Activated T-cell treated with anti-CD3 and anti-CD28 coated beads, Interleukin-2, amount 50 U/mL, for 4 hours (primary cell): ENCODE results near the gene ARNT2. TPM values are rescaled to one million over a fixed set of nuclear protein-coding genes. Genes with fewer than 3 reads are reported as not detected.
"Not testable (repeated sequence)": the region's sequence is repeated elsewhere in the genome, so short reads cannot be mapped to it uniquely, and the experiment has no call there.

Experiments used
- ATAC-seq, 2 donors: fragments of 200-7000 bp; cut with Tn5 transposase; one replicate each; pipeline ENCODE4 v1.10.0; 2021
- DNase-seq: peaks from one replicate; pipeline ENCODE4 v3.0.0-alpha.2; 2020
- H3K27me3 Mint-ChIP-seq: one replicate; pipeline ENCODE4 v1.8.0; 2021; ENCODE audit warnings: low read depth, mixed read lengths
- H3K36me3 Mint-ChIP-seq: one replicate; pipeline ENCODE4 v1.8.0; 2022; ENCODE audit warnings: mixed read lengths; ENCODE audit not compliant: insufficient read depth
- H3K4me1 Mint-ChIP-seq: one replicate; pipeline ENCODE4 v1.8.0; 2021; ENCODE audit warnings: low read depth, mixed read lengths
- H3K4me3 Mint-ChIP-seq: one replicate; pipeline ENCODE4 v1.8.0; 2021; ENCODE audit warnings: mild to moderate bottlenecking, moderate library complexity, mixed read lengths
- H3K9me3 Mint-ChIP-seq: one replicate; pipeline ENCODE4 v1.8.0; 2021; ENCODE audit warnings: mixed read lengths
- total RNA-seq, 3 donors: library from RNA; stranded (reverse); gene quantifications; one replicate each; pipeline ENCODE4 v1.2.1, GENCODE V29; 2021

ARNT2 gene
- total RNA-seq, 3 donors from 2014 or later, result 0.11 to 0.15 TPM; not detected in 1

DNA sequence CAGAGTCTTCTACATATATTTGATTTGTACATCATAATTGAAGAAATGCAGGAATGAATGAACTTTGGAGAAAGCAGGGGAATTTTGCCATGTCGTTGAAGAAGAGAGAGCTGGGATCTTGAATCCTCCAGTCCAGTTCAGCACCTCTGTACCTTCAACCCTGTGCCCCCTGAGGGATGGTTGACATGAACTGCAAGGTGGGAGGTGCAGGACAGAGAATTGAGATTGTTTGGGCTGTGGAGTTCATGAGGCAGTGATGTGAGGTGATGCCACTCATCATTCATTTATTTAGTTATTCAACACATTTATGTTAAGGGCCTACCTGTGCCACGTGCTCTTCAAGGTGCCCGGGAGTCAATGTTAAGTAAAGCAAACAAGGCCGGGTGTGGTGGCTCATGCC, 104.6 kb downstream of the ARNT2 start:
- Mint-ChIP-seq H3K4me1 (no peaks in the 10 kb centered on the region), H3K36me3 (no peaks in the 10 kb centered on the region), H3K27me3 (peaks cover 5% of the 10 kb centered on the region)

DNA sequence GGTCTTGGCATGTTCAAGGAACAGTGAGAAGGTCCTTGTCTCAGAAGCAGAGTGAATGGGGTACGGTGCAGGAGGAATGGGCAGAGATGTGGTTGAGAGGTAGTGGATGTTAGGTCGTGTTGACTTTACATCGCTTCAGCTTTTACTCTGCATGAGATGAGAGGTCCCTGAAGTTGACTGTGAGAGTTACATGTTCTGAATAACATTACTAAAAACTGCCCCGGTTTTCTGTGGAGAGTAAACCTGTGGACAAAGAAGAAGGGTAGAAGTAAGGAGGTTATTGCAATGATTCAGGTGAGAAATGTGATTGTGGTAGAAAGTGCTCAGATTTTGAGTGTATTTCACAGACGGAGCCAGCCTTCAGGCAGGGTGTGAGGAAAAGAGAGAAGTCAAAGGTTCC, 105.6 kb downstream of the ARNT2 start:
- Mint-ChIP-seq H3K4me3 (no peak overlapping the region), H3K4me1 (no peaks in the 10 kb centered on the region), H3K9me3 (no peaks in the 10 kb centered on the region), H3K27me3 (peaks cover 4% of the 10 kb centered on the region), H3K36me3 (no peaks in the 10 kb centered on the region)
- ATAC-seq (peak; percentile 55 to 72), DNase-seq (no peak)

More for the DNA sequence above, 104.6 kb downstream of the ARNT2 start:
- H3K4me3 Mint-ChIP-seq, result no peak overlapping the region
- DNase-seq (no peak), ATAC-seq (no peak)
- H3K9me3 Mint-ChIP-seq, result no peaks in the 10 kb centered on the region

DNA sequence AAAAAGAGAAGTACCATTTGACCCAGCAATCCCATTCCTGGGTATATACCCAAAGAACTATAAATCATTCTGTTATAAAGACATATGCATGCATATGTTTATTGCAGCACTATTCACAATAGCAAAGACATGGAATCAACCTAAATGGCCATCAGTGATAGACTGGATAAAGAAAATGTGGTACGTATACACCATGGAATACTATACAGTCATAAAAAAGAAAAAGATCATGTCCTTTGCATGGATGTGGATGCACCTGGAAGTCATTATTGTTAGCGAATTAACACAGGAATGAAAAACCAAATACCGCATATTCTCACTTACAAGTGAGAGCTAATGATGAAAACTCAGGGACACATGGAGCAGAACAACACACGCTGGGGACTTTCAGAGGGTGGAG, 106.8 kb downstream of the ARNT2 start:
- not testable (repeated sequence) for H3K4me3 Mint-ChIP-seq, H3K4me1 Mint-ChIP-seq

DNA sequence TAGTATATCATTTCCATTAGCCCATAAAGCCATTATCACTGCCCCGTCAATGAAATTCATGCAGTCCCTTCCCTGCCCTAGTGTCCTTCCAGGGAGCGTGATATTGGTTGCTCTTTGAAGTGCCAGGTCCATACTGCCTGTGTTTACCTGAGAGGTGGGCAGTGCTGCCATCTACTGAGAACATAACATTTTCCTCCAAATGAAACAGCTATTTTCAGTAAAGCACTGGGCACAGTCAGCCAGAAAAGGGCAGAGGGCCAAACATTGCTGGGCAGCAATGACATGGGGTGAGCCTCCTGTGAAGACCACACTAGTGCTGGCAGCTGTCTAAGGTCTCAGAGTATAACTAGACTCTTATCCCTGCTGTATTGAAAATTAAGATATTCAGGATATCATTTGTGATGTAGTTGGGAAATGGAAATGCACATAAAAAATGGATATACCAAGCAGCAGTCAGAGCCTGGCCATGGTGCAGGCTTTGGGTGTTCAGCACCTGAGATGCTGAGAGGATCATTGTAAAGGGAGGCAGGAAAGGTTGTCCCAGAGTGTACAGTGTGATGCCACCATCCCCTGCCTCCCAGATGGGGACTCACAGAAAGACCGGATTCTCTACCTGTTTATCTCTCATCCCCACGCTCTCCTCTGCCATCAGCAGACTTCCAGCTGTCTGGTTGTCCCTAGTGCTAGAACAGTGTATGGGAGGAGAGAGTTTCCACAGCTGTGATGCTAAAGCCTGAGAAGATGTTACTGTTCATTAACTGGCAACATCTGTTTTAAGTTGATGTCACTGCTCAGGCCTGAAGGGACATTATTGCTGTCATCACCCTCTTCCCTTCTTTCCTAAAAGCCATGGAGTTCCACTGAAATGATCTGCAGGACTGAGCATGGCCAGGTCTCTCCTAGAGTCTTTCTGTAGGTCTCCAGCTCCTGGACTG, 108.8 kb downstream of the ARNT2 start:
- ATAC-seq, result no peak
- Mint-ChIP-seq H3K4me3 (no peak overlapping the region), H3K4me1 (no peaks in the 10 kb centered on the region), H3K27me3 (peaks cover 4% of the 10 kb centered on the region), H3K9me3 (peaks cover 23% of the 10 kb centered on the region), H3K36me3 (no peaks in the 10 kb centered on the region)
- DNase-seq, result no peak

More for the DNA sequence above, 106.8 kb downstream of the ARNT2 start:
- H3K9me3 Mint-ChIP-seq, H3K27me3 Mint-ChIP-seq, H3K36me3 Mint-ChIP-seq, ATAC-seq, DNase-seq: not testable (repeated sequence)

DNA sequence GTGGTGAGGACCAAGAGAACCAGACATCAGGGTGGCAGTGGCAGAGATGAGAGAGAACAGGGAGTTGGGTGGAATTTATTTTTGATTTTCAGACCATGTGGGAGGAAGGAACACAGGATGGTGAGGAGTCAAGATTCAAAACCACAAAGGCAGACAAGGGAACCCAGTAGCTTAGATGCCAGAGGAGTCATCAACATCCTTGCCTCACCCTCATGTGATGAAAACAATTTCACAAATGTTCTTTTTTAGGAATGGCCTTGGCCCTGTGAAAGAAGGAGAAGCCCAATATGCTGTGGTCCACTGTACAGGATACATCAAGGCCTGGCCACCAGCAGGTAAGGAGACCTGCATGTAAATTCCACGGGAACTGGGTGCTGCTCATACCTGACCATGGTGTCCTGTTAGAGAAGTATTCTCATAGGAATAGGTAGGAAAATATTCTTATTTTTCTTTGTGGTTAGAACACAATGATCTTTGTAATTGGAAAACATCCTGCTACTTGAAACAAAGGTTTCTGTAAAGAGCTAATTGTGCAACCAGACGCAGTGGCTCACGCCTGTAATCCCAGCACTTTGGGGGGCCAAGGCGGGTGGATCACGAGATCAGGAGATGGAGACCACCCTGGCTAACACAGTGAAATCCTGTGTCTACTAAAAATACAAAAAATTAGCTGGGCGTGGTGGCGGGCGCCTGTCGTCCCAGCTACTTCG, 110.0 kb downstream of the ARNT2 start:
- peaks cover 4% of the 10 kb centered on the region for H3K27me3 Mint-ChIP-seq
- H3K9me3 Mint-ChIP-seq, result peaks cover 23% of the 10 kb centered on the region
- H3K36me3 Mint-ChIP-seq, result no peaks in the 10 kb centered on the region
- DNase-seq (no peak), ATAC-seq (no peak)
- H3K4me3 Mint-ChIP-seq, result no peak overlapping the region
- H3K4me1 Mint-ChIP-seq, result no peaks in the 10 kb centered on the region

DNA sequence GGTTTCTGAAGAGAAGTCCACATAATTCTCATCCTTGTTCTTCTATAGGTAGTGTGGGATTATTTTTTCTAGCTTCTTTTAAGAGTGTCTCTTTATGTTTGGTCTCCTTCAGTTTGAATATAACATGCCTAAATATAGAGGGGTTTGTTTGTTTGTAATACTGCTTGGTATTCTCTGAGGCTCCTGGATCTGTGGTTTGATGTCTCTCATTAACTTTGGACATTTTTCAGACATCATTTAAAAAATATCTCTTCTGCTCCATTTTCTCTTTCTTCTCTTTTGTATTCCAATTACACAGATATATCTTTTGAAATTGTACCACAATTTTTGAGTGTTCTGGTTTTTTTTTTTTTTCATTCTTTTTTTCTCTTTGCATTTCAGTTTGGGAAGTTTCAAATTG, 113.1 kb downstream of the ARNT2 start:
- ATAC-seq (no peak), DNase-seq (no peak)
- Mint-ChIP-seq H3K27me3 (peaks cover 6% of the 10 kb centered on the region), H3K9me3 (peaks cover 23% of the 10 kb centered on the region), H3K4me3 (no peak overlapping the region), H3K4me1 (no peaks in the 10 kb centered on the region), H3K36me3 (no peaks in the 10 kb centered on the region)

DNA sequence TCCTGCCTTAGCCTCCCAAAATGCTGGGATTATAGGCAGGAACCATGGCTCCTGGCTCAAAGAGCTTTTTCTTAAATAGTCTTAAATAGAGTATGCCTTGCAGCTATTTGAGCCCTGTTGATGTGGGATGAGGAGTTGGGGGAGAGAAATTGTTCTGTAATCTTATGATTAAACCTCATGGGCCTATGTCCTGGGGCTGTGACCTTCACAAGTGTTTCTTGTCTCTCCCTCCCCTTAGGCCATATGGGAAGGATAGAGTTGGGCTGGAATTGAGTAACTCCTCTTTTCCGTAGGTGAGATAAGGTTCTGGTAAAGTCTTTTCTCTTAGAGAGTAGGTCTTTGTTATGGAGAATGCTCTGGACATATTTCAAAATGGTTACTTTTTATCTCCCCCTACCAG, 114.3 kb downstream of the ARNT2 start:
- no peak for ATAC-seq
- Mint-ChIP-seq H3K27me3 (peaks cover 6% of the 10 kb centered on the region), H3K36me3 (no peaks in the 10 kb centered on the region)

DNA sequence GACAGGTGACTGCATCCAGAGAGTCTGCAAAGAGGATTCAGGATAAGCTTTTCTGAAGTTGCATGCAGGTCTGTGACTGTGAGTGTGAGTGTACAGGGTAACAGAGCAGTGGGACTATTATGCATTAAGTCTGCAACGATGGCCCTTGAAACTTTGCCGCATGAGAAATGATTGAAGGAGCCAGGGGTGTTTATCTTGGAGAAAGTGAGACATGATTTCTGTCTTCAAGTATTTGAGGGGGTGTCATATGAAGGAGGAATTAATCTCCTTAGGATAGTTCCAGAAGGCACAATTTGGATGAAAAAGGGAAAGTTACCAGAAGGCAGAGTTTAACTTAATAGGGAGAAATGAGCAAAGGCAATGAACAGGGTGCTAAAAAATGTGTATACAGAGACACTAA, 119.6 kb downstream of the ARNT2 start:
- H3K4me1 Mint-ChIP-seq, result no peaks in the 10 kb centered on the region
- H3K4me3 Mint-ChIP-seq, result no peak overlapping the region
- H3K9me3 Mint-ChIP-seq, result no peaks in the 10 kb centered on the region
- no peak for DNase-seq
- no peaks in the 10 kb centered on the region for H3K36me3 Mint-ChIP-seq
- ATAC-seq, result no peak
- peaks cover 13% of the 10 kb centered on the region for H3K27me3 Mint-ChIP-seq

More for the DNA sequence above, 114.3 kb downstream of the ARNT2 start:
- Mint-ChIP-seq H3K4me3 (no peak overlapping the region), H3K9me3 (peaks cover 23% of the 10 kb centered on the region), H3K4me1 (no peaks in the 10 kb centered on the region)
- DNase-seq, result no peak

DNA sequence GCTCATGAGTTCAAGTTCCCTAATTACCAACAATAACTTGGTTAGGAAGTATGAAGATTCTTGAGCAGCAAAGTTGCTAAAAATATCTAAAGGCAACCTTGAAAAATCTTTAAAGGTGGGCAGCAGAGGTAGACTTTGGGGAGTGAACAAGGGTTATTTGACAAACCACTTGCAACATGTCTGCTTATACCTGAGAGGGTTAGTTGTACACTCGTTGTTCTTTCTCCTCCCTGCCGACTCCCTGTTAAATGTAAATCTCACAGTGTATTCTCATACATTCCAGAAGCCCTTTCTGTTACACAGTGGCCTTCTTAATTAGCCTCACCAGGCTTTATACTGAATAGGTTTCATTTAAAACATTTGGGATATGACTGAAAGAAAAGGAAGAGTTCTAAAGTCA, 121.7 kb downstream of the ARNT2 start:
- peaks cover 11% of the 10 kb centered on the region for H3K27me3 Mint-ChIP-seq
- H3K9me3 Mint-ChIP-seq, result no peaks in the 10 kb centered on the region
- no peak overlapping the region for H3K4me3 Mint-ChIP-seq
- H3K4me1 Mint-ChIP-seq, result no peaks in the 10 kb centered on the region
- DNase-seq, result no peak
- ATAC-seq, result no peak
- no peaks in the 10 kb centered on the region for H3K36me3 Mint-ChIP-seq

DNA sequence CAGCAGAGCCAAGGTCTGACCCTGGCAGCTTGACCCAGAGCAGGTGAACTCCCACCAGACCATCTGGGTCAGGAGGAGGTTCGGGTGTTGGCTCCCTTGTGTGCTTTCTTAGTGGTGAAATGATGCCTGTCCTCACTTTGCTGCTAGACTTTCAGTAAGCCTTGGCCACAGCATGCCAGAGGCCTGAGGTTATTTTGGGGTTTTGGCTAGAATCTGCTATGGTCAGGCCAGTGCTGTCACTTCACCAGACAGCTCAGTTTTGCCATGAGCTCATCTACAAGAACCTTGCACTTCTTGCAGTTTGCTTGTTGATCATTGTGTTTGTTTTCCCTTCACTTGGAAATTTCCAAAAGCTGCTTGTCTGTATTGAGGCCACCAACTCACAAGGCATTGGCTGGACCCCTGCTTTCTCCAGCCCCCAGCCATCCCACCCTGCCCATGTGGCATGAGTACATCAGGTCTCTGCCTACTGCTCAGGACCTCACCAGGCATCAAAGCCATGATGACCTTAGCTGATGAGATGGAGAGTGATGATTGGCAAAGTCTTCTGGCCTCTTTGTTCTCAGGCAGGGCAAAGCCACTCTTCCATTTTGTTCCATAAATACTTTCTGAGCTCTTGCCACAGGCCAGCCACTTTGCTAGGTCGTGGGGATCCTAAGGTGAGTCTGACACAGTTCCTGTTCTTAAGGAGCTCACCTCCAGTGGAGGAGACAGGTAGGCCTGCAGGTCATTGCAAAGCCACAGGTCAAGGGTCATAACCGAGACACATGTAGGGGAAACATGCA, 122.6 kb downstream of the ARNT2 start:
- Mint-ChIP-seq H3K36me3 (no peaks in the 10 kb centered on the region), H3K4me3 (no peak overlapping the region), H3K27me3 (peaks cover 13% of the 10 kb centered on the region), H3K9me3 (no peaks in the 10 kb centered on the region), H3K4me1 (no peaks in the 10 kb centered on the region)
- DNase-seq, result no peak
- ATAC-seq, result no peak

DNA sequence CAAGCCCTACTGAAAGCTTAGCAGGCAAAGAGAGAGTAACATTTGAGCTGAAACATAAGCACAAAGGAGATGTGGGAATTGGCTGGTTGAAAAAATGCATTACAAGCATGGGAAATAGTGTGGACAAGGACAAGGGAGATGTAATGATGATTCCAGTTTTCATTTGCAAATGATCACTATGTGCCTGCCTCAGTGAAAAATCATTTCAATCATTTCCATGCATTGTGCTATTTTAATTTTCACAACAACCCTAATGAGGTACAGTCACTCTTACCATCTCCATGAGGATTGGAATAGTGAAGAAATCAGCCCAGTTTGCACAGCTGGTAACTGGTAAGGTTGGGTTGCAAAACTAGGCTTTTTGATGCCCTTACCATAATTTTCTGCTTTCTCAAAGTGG, 123.2 kb downstream of the ARNT2 start:
- ATAC-seq, result no peak
- H3K27me3 Mint-ChIP-seq, result peaks cover 15% of the 10 kb centered on the region
- no peak for DNase-seq
- no peaks in the 10 kb centered on the region for H3K9me3 Mint-ChIP-seq
- H3K4me1 Mint-ChIP-seq, result no peaks in the 10 kb centered on the region
- H3K4me3 Mint-ChIP-seq, result no peak overlapping the region
- H3K36me3 Mint-ChIP-seq, result no peaks in the 10 kb centered on the region

DNA sequence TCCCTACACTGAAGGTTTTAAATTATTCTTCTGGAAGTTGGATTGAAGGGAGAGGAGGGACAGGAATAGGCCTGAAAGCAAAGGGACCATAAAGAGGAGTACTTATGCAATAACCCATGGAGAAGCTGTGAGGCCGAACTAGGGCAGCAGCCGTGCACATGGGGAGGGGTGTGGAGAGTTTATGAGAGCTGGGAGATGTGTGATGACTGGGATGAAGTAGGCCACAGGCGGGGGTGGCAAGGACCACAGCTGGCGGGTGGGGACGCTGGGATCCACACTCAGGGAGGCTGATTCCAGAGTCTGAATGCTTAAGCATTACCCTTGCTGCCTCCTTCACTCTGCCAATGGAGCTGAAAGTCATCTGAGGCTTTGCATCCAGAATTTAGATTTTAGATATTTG, 123.8 kb downstream of the ARNT2 start:
- H3K4me3 Mint-ChIP-seq, result no peak overlapping the region
- H3K4me1 Mint-ChIP-seq, result no peaks in the 10 kb centered on the region
- no peaks in the 10 kb centered on the region for H3K9me3 Mint-ChIP-seq

DNA sequence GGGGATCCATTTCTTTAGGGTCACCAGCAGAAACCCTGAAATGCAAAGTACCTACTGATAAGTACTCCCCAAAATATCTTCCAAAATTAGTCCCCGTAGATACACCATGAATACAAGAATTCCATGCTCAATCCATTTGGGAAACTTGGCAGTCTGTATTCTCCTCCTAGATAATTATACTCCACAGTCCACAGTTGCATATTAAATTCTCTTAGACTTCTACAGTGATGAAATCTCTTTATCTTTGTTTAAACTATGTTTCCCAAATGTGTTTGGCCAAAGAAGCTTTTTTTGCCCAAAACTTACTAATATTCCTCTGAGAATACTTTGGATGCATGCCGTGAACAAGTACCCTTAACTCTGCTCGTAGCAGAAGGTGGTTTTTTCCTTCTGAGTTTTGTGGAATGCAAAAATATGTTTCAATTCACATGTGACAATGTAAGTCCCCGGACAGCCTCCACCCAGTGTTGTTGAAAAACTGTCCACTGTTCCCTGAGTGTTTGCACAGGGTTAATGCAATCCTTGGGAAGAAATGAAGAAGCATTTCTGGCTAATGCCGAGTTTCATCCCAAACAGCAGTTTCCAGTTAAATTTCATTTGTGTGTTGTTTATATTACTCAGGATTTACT, 126.7 kb downstream of the ARNT2 start:
- H3K4me3 Mint-ChIP-seq, result no peak overlapping the region
- no peaks in the 10 kb centered on the region for H3K4me1 Mint-ChIP-seq
- DNase-seq (no peak), ATAC-seq (no peak)
- H3K9me3 Mint-ChIP-seq, result peaks cover 9% of the 10 kb centered on the region
- H3K27me3 Mint-ChIP-seq, result peaks cover 21% of the 10 kb centered on the region
- no peaks in the 10 kb centered on the region for H3K36me3 Mint-ChIP-seq

More for the DNA sequence above, 123.8 kb downstream of the ARNT2 start:
- ATAC-seq, result no peak
- no peak for DNase-seq
- no peaks in the 10 kb centered on the region for H3K36me3 Mint-ChIP-seq
- H3K27me3 Mint-ChIP-seq, result peaks cover 19% of the 10 kb centered on the region

DNA sequence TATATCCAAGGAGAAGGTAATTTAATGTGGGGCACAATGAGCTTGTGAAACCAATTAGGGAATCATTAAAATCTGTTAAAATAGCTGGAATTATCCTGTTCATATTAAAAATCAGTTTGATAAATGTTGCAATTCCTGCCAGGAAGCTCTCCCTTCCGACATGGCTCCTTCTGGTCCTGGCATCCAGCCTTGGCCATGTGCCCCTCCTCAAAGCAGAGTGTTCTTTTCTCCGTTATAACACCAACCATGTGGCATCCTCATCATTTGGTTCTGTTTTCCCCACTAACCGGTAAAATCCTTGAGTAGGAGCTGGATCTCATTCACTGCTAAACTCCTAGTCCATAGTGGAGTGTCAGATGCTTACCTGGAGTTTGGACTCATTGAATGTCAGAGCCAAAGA, 127.2 kb downstream of the ARNT2 start:
- H3K9me3 Mint-ChIP-seq, result peaks cover 9% of the 10 kb centered on the region
- DNase-seq (no peak), ATAC-seq (no peak)
- H3K36me3 Mint-ChIP-seq, result no peaks in the 10 kb centered on the region
- H3K4me1 Mint-ChIP-seq, result no peaks in the 10 kb centered on the region
- H3K27me3 Mint-ChIP-seq, result peaks cover 22% of the 10 kb centered on the region
- H3K4me3 Mint-ChIP-seq, result no peak overlapping the region
